Measurements from ENCODE around the gene ZCCHC13. TPM values are rescaled to one million over a fixed set of nuclear protein-coding genes. Genes with fewer than 3 reads are reported as not detected.

ZCCHC13 gene
- total RNA-seq, 1 experiment from 2014 or later: not detected

DNA sequence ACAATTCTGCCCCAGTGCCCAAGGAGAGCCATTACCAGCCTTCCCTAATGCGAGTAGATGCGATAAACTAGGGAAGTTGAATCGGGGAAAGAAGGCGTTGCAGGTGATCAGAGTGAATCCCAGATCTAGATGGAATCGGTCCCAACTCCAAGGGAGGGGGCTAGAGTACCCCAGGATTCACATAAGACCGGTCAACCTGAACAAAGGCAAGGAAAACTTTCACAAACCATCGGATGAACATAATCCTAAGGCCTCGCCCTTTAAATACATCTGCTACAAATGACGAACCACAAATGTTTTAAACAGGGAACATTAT lies 11.2 kb upstream of the ZCCHC13 start:
- ChIA-PET POLR2A (ENCODE audit: unreplicated experiment) (interaction anchor here (0.6 to 0.7 kb wide), 2 partner anchors 50 to 242 kb away, joined by 7 to 12 read pairs; no protein-coding TSS in a partner anchor), CTCF (no interaction called here)
- Histone ChIP-seq H4K20me1 (ENCODE audit: low read length) (no peaks in the 10 kb centered on the region), H2AFZ (ENCODE audit: low read length) (peak overlapping the region; percentile 90), H3K27me3 (ENCODE audit: low read length) (no peaks in the 10 kb centered on the region), H3K4me3 (ENCODE audit: low read length) (peak overlapping the region; percentile 98), H3K79me2 (ENCODE audit: low read length) (peaks cover 50% of the 10 kb centered on the region), H3K36me3 (ENCODE audit: low read depth, low read length) (peaks cover 23% of the 10 kb centered on the region), H3K9ac (ENCODE audit: low read length) (peak overlapping the region; percentile 98), H3K9me2 (replicated peaks; ENCODE audit: low read length) (no peaks in the 10 kb centered on the region), H3K4me1 (ENCODE audit: insufficient read depth, low read length) (no peaks in the 10 kb centered on the region), H3K4me2 (ENCODE audit: low read length) (peak overlapping the region; percentile 91), H3K9me3 (ENCODE audit: low read length) (0 out of 2 replicates have a peak, but pooled peaks cover 7% of the 10 kb centered on the region), H3K27ac (ENCODE audit: low read length) (peak overlapping the region; percentile 98; the same call in 1 of the 2 replicates), H3F3A (ENCODE audit: low read length, unreplicated experiment) (no peaks in the 10 kb centered on the region)
- TF ChIP-seq EZH2 (IDR thresholded peaks at IDR 0.05; ENCODE audit: low read length, unreplicated experiment) (no peak), EZH2phosphoT487 (IDR thresholded peaks at IDR 0.05; ENCODE audit: borderline replicate concordance, low read length) (no peak)
- TF ChIP-seq, protein P1, sequence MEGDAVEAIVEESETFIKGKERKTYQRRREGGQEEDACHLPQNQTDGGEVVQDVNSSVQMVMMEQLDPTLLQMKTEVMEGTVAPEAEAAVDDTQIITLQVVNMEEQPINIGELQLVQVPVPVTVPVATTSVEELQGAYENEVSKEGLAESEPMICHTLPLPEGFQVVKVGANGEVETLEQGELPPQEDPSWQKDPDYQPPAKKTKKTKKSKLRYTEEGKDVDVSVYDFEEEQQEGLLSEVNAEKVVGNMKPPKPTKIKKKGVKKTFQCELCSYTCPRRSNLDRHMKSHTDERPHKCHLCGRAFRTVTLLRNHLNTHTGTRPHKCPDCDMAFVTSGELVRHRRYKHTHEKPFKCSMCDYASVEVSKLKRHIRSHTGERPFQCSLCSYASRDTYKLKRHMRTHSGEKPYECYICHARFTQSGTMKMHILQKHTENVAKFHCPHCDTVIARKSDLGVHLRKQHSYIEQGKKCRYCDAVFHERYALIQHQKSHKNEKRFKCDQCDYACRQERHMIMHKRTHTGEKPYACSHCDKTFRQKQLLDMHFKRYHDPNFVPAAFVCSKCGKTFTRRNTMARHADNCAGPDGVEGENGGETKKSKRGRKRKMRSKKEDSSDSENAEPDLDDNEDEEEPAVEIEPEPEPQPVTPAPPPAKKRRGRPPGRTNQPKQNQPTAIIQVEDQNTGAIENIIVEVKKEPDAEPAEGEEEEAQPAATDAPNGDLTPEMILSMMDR (conservative IDR thresholded peaks at IDR 0.05; ENCODE audit: low read depth, low read length): no peak
- ATAC-seq (peak; percentile 3; the same call in 1 of the 2 replicates), DNase-seq (peak; percentile 2)
- intact Hi-C loops (cut with micrococcal nuclease): loop anchor here (1.0 to 5.0 kb wide), 3 partner anchors 52 to 90 kb away; no protein-coding TSS in a partner anchor
- BruUV-seq (replicated peaks): TSS peak; percentile 86

DNA sequence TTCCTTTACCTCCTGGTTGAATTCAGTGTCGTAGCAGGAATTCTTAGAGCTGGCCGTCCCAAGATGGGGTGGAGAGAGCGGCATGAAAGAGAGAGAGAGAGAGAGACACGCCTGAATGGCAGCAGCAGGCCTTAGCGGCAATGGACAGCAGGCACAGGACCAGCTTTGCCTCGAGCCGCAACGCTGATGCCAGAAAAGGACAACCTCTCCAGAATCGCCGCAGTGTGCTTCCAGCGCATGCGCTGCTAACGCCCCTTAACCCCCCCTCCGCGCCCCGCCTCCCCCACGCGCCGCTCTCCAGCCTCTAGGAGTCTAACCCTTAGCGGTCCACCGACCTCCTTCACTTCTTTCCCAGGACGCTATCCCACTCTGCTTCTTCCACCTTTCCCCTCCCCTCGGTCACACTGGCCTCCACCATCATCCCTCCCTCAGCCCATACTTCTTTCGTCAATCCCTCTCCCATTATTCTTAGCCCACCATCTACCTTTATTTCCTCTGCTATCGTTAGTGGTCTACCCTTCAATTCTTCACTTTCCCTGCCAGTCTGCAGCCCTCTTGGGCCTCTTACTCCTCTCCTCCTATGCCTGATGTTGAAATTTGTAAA lies 10.5 kb upstream of the ZCCHC13 start:
- BruUV-seq (replicated peaks): no TSS peak
- Histone ChIP-seq H3K9me3 (ENCODE audit: low read length) (0 out of 2 replicates have a peak, but pooled peaks cover 4% of the 10 kb centered on the region), H3K9ac (ENCODE audit: low read length) (peak overlapping the region; percentile 98), H3K36me3 (ENCODE audit: low read depth, low read length) (peaks cover 16% of the 10 kb centered on the region), H3K27me3 (ENCODE audit: low read length) (no peaks in the 10 kb centered on the region), H3K27ac (ENCODE audit: low read length) (no peak overlapping the region), H2AFZ (ENCODE audit: low read length) (peak overlapping the region; percentile 91), H4K20me1 (ENCODE audit: low read length) (no peaks in the 10 kb centered on the region), H3F3A (ENCODE audit: low read length, unreplicated experiment) (no peaks in the 10 kb centered on the region), H3K4me1 (ENCODE audit: insufficient read depth, low read length) (no peaks in the 10 kb centered on the region), H3K4me3 (ENCODE audit: low read length) (peak overlapping the region; percentile 98), H3K79me2 (ENCODE audit: low read length) (peaks cover 43% of the 10 kb centered on the region), H3K4me2 (ENCODE audit: low read length) (peak overlapping the region; percentile 91), H3K9me2 (replicated peaks; ENCODE audit: low read length) (no peaks in the 10 kb centered on the region)
- TF ChIP-seq, protein P1 (conservative IDR thresholded peaks at IDR 0.05; ENCODE audit: low read depth, low read length): no peak
- TF ChIP-seq EZH2 (IDR thresholded peaks at IDR 0.05; ENCODE audit: low read length, unreplicated experiment) (no peak), EZH2phosphoT487 (IDR thresholded peaks at IDR 0.05; ENCODE audit: borderline replicate concordance, low read length) (no peak)
- ChIA-PET CTCF (no interaction called here), POLR2A (ENCODE audit: unreplicated experiment) (no interaction called here)
- intact Hi-C loops (cut with micrococcal nuclease): loop anchor here (2.0 to 5.0 kb wide), 2 partner anchors 61 to 89 kb away; no protein-coding TSS in a partner anchor
- peak; percentile 74 for DNase-seq
- peak; percentile 55 for ATAC-seq

GRCh38 chrX:74295101-74295500 lies 8.9 kb upstream of the ZCCHC13 start:
- intact Hi-C loops (cut with micrococcal nuclease): no loop called here
- no peaks in the 10 kb centered on the region for H3F3A ChIP-seq (ENCODE audit: low read length, unreplicated experiment)
- BruUV-seq (replicated peaks): no TSS peak

More at GRCh38 chrX:74295101-74295500, 8.9 kb upstream of the ZCCHC13 start:
- Histone ChIP-seq H4K20me1 (ENCODE audit: low read length) (no peaks in the 10 kb centered on the region), H3K27ac (ENCODE audit: low read length) (no peak overlapping the region), H3K4me1 (ENCODE audit: insufficient read depth, low read length) (no peaks in the 10 kb centered on the region), H3K27me3 (ENCODE audit: low read length) (no peaks in the 10 kb centered on the region), H3K9me2 (replicated peaks; ENCODE audit: low read length) (no peaks in the 10 kb centered on the region), H3K9ac (ENCODE audit: low read length) (no peak overlapping the region), H3K9me3 (ENCODE audit: low read length) (no peaks in the 10 kb centered on the region), H3K36me3 (ENCODE audit: low read depth, low read length) (no peaks in the 10 kb centered on the region), H3K4me2 (ENCODE audit: low read length) (no peak overlapping the region), H3K4me3 (ENCODE audit: low read length) (no peak overlapping the region), H3K79me2 (ENCODE audit: low read length) (peaks cover 27% of the 10 kb centered on the region), H2AFZ (ENCODE audit: low read length) (no peak overlapping the region)
- CTCF ChIA-PET: no interaction called here
- POLR2A ChIA-PET (ENCODE audit: unreplicated experiment): no interaction called here
- DNase-seq (no peak), ATAC-seq (no peak)
- TF ChIP-seq, protein P1 (conservative IDR thresholded peaks at IDR 0.05; ENCODE audit: low read depth, low read length): no peak
- TF ChIP-seq EZH2 (IDR thresholded peaks at IDR 0.05; ENCODE audit: low read length, unreplicated experiment) (no peak), EZH2phosphoT487 (IDR thresholded peaks at IDR 0.05; ENCODE audit: borderline replicate concordance, low read length) (no peak)

Data from PC-3 (cell line).